Tibial nerve (tissue), 3 donors: Measurements from ENCODE around the gene CDC20.

ENCODE experiments used
- POLR2A ChIP-seq, 2 donors: fragments of 450-650 bp; IDR thresholded peaks; one replicate each; pipeline ENCODE4 v1.6.1; 2017; ENCODE audit warnings: antibody characterized with exemption in 2 of 2, mild to moderate bottlenecking in 2 of 2, moderate library complexity in 2 of 2
- TF ChIP-seq, protein P1 (sequence below), 5 experiments: fragments of 200-600 bp in 3 of 5; fragments of 450-650 bp in 2 of 5; sonication (generic) in 3 of 5; IDR thresholded peaks; one replicate each; pipeline ENCODE4 v1.5.1; 2016 to 2019; ENCODE audit warnings: antibody characterized with exemption in 5 of 5, mild to moderate bottlenecking in 3 of 5, moderate library complexity in 2 of 5

- TF ChIP-seq, protein P1, sequence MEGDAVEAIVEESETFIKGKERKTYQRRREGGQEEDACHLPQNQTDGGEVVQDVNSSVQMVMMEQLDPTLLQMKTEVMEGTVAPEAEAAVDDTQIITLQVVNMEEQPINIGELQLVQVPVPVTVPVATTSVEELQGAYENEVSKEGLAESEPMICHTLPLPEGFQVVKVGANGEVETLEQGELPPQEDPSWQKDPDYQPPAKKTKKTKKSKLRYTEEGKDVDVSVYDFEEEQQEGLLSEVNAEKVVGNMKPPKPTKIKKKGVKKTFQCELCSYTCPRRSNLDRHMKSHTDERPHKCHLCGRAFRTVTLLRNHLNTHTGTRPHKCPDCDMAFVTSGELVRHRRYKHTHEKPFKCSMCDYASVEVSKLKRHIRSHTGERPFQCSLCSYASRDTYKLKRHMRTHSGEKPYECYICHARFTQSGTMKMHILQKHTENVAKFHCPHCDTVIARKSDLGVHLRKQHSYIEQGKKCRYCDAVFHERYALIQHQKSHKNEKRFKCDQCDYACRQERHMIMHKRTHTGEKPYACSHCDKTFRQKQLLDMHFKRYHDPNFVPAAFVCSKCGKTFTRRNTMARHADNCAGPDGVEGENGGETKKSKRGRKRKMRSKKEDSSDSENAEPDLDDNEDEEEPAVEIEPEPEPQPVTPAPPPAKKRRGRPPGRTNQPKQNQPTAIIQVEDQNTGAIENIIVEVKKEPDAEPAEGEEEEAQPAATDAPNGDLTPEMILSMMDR (IDR thresholded peaks at IDR 0.05): no peak
- no peak for TF ChIP-seq POLR2A (IDR thresholded peaks at IDR 0.05)
Measured at GRCh38 chr1:43386676-43387075, 27.9 kb downstream of the CDC20 start.
